Measurements from ENCODE around the gene DNAAF9.
"Not testable (repeated sequence)": the region's sequence is repeated elsewhere in the genome, so short reads cannot be mapped to it uniquely, and the experiment has no call there.

DNAAF9 gene

DNA sequence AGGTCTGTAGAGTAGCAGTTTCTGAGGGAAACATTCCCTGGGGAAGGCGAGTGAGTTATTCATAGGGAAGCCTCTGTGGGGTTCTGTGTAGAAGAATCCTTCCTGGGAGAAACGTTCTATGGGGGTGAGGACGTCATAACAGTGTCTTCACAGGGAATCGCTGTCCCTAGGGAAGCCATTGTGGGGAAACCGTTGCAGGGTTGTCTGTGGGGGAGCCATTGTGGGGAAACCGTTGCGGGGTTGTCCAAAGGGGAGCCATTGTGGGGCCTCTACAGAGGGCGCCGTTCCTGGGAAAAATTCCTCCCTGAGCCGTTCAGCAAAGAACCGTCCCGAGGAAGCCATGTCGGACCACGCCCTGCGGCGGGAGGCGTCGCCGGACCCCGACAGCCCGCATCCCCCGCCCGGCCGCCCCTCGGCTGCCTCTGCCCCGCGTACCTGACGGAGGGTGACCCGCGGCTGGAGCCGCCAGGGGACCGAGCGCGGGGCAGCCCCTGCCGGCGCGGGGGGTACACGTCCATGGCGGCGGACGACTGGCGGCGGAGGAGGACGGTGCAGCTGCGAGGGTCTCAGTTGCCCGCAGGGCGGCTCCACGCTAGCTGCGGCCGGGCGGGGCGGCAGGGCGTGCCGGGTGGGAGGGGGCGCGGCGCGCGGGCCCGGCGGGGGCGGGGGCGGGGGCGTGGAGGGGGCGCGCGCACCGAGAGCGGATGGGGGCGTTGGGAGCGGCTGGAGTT lies at the start of gene DNAAF9:
Gene DNAAF9, minus strand, starts transcription at position 630 of the 731 bp plus-strand sequence. Its CDS starts 112 bp downstream, at position 518.
- DNase-seq, result no peak

DNA sequence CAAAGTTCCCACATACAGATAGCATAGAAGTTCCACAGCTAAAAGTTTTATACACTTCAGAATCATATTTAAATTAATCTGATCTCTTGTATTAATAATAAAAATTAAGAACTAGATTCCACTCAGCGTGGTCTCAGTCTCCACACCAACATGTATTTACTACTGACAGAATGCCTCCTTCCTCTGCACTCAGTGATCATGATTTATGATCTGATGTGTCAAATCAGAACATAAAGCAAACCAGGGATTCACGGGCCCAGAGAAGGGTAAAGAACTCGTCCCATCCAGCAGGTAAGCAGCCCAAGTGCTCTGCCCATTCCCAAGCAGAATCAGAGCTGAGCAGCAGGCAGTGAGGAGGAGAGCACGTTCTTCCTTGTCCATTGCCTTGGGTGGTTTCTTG lies 49.2 kb upstream of the DNAAF9 start:
- no peak for DNase-seq

DNA sequence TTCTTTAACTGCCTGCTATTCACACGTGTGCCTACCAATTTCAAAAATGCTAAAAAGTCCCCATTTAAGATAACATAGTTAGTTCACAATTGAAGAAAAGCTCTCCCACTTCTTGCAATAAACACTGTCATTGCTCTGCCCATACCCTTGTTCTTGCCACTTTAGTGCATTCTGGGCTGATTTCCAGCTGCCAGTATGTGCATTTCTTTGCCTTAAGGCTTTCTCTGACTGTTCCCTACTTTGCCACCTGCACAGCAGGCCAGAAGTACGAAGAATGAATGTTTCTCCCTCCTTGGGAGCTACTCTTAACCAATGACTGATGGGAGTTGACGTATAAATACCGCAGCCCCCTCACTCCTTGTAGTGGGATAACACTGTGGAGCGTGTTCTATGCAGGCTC lies 47.4 kb upstream of the DNAAF9 start:
- no peak for DNase-seq

- DNase-seq, result no peak
These were observed 45.2 kb upstream of the DNAAF9 start for GRCh38 chr20:3452690-3453089.

DNA sequence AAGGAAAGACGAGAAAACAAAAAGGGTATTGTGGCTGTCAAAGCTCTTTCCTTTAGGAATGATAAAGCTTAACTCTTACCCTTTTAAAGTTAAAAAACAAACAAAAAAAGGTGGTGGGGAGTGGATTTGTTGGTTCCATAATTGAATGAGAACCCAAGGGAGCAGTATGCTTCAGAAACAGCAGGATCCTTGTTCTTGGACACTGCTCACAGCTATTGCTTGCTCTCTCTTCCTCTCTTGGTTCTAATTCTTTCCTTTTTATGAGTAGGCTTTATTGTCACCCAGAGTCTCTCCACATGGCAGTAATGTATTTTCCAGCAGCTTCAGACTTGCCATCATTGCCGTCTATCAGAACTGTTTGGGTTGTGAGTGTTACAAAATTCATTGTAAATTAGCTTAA lies 44.7 kb upstream of the DNAAF9 start:
- DNase-seq, result no peak

DNA sequence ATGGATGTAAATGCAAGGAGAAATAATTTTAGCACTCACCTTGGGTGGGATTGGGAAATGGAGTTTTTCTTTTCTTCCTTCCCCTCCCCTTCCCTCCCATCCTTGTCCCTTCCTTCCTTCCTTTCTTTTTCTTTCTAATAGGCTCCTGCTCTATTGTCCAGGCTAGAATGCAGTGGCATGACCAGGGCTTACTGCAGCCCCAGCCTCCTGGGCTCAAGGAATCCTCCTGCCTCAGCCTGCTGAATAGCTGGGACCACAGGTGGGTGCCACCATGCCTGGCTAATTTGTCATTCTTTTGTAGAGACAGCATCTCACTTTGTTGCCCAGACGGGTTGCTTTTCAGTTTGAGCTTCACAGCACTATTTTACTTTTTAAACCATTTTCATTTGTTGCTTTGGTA lies 41.9 kb upstream of the DNAAF9 start:
- no peak for DNase-seq

- no peak for DNase-seq
These were observed 39.9 kb upstream of the DNAAF9 start for GRCh38 chr20:3447321-3447720.

GRCh38 chr20:3446779-3447178 lies 39.3 kb upstream of the DNAAF9 start:
- DNase-seq, result no peak

GRCh38 chr20:3436864-3437574 lies 29.6 kb upstream of the DNAAF9 start:
- DNase-seq, result no peak

GRCh38 chr20:3434232-3434631 lies 26.8 kb upstream of the DNAAF9 start:
- DNase-seq, result no peak

GRCh38 chr20:3433744-3434143 lies 26.3 kb upstream of the DNAAF9 start:
- no peak for DNase-seq

- no peak for DNase-seq
These were observed 25.4 kb upstream of the DNAAF9 start for GRCh38 chr20:3432844-3433243.

- no peak for DNase-seq
These were observed 23.6 kb upstream of the DNAAF9 start for GRCh38 chr20:3431109-3431508.

GRCh38 chr20:3430376-3431069 lies 23.1 kb upstream of the DNAAF9 start:
- DNase-seq, result no peak

DNA sequence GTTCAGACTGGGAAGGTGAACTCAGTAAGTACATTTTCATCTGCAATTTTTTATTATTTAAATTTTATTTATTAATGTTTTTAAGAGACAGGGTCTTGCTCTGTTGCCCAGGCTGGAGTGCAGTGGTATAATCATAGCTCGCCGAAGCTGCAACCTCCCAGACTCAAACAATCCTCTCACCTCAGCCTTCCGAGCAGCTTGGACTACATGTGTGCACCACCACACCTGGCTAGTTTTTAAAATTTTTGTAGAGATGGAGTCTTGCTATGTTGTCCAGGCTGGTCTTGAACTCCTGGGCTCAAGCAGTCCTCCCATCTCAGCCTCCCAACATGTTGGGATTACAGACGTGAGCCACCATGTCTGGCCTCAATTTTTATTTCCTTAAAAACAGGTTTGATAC lies 19.3 kb upstream of the DNAAF9 start:
- not testable (repeated sequence) for DNase-seq

- DNase-seq, result no peak
These were observed 15.7 kb upstream of the DNAAF9 start for GRCh38 chr20:3423126-3423525.

DNA sequence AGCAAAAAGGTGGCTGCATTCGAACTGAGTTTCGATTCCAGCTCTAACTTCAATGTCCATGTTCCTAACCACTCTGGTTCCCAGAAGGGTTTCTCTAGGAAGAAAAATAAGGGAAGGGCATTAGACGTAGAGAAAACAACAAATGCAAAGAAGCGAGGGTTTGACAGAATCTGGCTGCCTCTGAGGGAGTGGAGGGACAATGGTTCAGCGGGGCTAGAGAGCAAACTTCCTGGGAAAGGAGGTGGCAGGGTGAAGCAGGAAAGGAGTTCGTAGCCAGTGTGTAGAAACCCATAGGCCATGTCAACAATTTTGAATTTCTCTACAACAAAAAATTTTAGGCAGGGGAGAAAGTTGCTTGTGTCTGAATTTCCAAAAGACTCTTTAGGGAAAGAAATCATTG lies 14.5 kb upstream of the DNAAF9 start:
- DNase-seq, result no peak

GRCh38 chr20:3420211-3420707 lies 12.8 kb upstream of the DNAAF9 start:
- peak; percentile 87 for DNase-seq

DNA sequence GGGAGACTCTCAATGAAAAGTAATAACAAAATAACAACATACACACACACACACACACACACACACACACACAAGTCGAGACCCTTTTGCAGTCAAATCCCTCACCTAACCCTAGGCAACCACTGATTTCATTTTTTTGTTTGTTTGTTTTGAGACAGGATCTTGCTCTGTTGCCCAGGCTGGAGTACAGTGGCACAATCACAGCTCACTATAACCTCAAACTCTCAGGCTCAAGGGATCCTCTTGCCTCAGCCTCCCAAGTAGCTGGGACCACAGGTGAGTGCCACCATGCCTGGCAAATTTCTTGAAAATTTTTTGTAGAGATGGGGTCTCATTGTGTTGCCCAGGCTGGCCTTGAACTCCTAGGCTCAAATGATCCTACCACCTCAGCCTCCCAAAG lies 10.7 kb upstream of the DNAAF9 start:
- DNase-seq, result not testable (repeated sequence)

DNA sequence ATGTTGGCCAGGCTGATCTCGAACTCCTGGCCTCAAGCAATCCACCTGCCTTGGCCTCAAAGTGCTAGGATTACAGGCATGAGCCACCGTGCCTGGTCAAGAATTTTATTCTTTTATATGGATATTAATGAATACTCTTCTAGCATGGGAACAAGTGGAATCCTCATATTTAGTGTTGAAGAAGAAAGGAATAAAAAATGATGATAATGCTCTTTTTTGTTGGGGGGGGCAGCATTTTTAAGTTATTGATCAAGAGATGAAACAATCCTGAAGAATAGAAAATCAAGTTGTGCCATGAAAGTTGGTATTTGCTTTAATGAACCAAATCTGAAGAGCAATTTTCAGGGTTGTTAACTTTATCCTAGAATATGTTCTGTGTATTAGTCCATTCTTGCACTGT lies 6.7 kb upstream of the DNAAF9 start:
- DNase-seq, result no peak

- peak; percentile 30 for DNase-seq
These were observed 6.0 kb upstream of the DNAAF9 start for GRCh38 chr20:3413393-3413889.

- DNase-seq, result no peak
These were observed 5.3 kb upstream of the DNAAF9 start for GRCh38 chr20:3412600-3413392.

DNA sequence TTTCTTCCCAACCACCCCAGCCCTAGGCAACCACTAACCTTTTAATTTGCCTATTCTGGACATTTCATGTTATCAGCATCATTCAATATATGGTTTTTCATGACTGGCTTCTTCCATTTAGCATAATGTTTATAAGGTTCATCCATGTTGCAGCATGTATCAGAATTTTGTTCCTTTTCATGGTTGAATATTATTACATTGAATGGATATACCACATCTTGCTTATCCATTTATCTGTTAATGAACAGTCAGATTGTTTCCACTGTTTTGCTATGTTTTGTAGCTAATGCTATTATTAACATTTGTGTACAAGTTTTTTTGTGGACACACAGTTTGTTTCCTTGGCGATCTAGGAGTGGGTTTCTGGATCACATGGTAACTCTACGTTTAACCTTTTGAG lies 3.0 kb upstream of the DNAAF9 start:
- DNase-seq, result no peak
